ENCODE measurements around the gene BAIAP2. TPM values are rescaled to one million over a fixed set of nuclear protein-coding genes. Genes with fewer than 3 reads are reported as not detected.
"Not testable (repeated sequence)": the region's sequence is repeated elsewhere in the genome, so short reads cannot be mapped to it uniquely, and the experiment has no call there.

Gene BAIAP2
- total and polyA plus RNA-seq, 2 donors (not counting 3 experiments of a cell fraction or from before 2014, with no cell fraction given), result 12.3 to 18.6 TPM

GRCh38 chr17:81153340-81153803 lies 118.4 kb downstream of the BAIAP2 start:
- H3K36me3 ChIP-seq (ENCODE audit: control insufficient read depth in 2 of 2, extremely low read depth in 1 of 2, insufficient read depth in 2 of 2, low read length in 2 of 2), result no peaks in the 10 kb centered on the region
- no TSS peak for BruUV-seq (replicated peaks)
- ChIA-PET CTCF (interaction anchor here (1.4 to 2.1 kb wide), 3 partner anchors 9 to 13 kb away, joined by 3 to 7 read pairs (median 5); no protein-coding TSS in a partner anchor), POLR2A (no interaction called here)
- H3K27ac ChIP-seq (ENCODE audit: insufficient read depth, low read depth, low read length), result no peak overlapping the region
- dilution Hi-C loops (cut with MboI; ENCODE audit: extremely low pct_ligation_motif_present, low sequenced_read_pairs) (no loop called here), intact Hi-C loops (cut with micrococcal nuclease) (no loop called here)
- no peaks in the 10 kb centered on the region for H3K9me1 ChIP-seq (replicated peaks; ENCODE audit: control insufficient read depth, extremely low read depth, insufficient read depth, low read length)
- no peaks in the 10 kb centered on the region for H3K79me2 ChIP-seq (ENCODE audit: control insufficient read depth, insufficient read depth, low read length)
- H3K4me3 ChIP-seq (replicated peaks in 1 of 3; ENCODE audit: insufficient read depth in 1 of 3, low read depth in 1 of 3, low read length in 3 of 3), result no peak overlapping the region
- no peaks in the 10 kb centered on the region for H3K9me3 ChIP-seq (replicated peaks; ENCODE audit: control insufficient read depth, insufficient read depth, low read length)
- DNase-seq (ENCODE audit: low read depth, low spot score) (no peak), FAIRE-seq (no peak)
- H3K4me1 ChIP-seq (ENCODE audit: control insufficient read depth, extremely low read depth, insufficient read depth, low read length), result peaks cover 5% of the 10 kb centered on the region
- H3K9ac ChIP-seq (replicated peaks; ENCODE audit: extremely low read depth, insufficient read depth, low read length), result no peak overlapping the region
- no peak overlapping the region for H2AFZ ChIP-seq (ENCODE audit: low read depth, low read length)
- TF ChIP-seq CTCF (IDR thresholded peaks at IDR 0.05; ENCODE audit: extremely low read depth in 1 of 2, insufficient read depth in 1 of 2, low read depth in 1 of 2, low read length in 2 of 2) (no peak), MYC (IDR thresholded peaks at IDR 0.05; ENCODE audit: low read depth, low read length) (no peak), POLR2A (IDR thresholded peaks at IDR 0.05; ENCODE audit: low read depth, low read length) (no peak), EZH2 (IDR thresholded peaks at IDR 0.05; ENCODE audit: borderline replicate concordance, low read depth, low read length, severe bottlenecking) (no peak), FOS (IDR thresholded peaks at IDR 0.05; ENCODE audit: borderline replicate concordance, insufficient read depth, low read length) (no peak), GATA2 (IDR thresholded peaks at IDR 0.05; ENCODE audit: insufficient read depth, insufficient read length, low read depth, low read length) (no peak), POLR2AphosphoS5 (IDR thresholded peaks at IDR 0.05; ENCODE audit: insufficient read depth, low read depth, low read length) (no peak), JUN (IDR thresholded peaks at IDR 0.05; ENCODE audit: borderline replicate concordance, insufficient read depth, insufficient read length, low read depth) (no peak)
- no peaks in the 10 kb centered on the region for H4K20me1 ChIP-seq (replicated peaks; ENCODE audit: control insufficient read depth, extremely low read depth, insufficient read depth, low read length)
- no peak overlapping the region for H3K4me2 ChIP-seq (ENCODE audit: insufficient read depth, low read length)
- H3K27me3 ChIP-seq (ENCODE audit: control insufficient read depth in 2 of 2, insufficient read depth in 2 of 2, low read length in 2 of 2), result peaks cover 0 to 2% of the 10 kb centered on the region in 2 experiments

GRCh38 chr17:81154016-81154415 lies 119.1 kb downstream of the BAIAP2 start:
- H3K36me3 ChIP-seq (ENCODE audit: control insufficient read depth in 2 of 2, extremely low read depth in 1 of 2, insufficient read depth in 2 of 2, low read length in 2 of 2); FAIRE-seq; POLR2A ChIA-PET; H3K4me2 ChIP-seq (ENCODE audit: insufficient read depth, low read length); dilution Hi-C loops (cut with MboI; ENCODE audit: extremely low pct_ligation_motif_present, low sequenced_read_pairs); H3K9me3 ChIP-seq (replicated peaks; ENCODE audit: control insufficient read depth, insufficient read depth, low read length); H3K27me3 ChIP-seq (ENCODE audit: control insufficient read depth in 2 of 2, insufficient read depth in 2 of 2, low read length in 2 of 2); H3K79me2 ChIP-seq (ENCODE audit: control insufficient read depth, insufficient read depth, low read length); DNase-seq (ENCODE audit: low read depth, low spot score); H3K9ac ChIP-seq (replicated peaks; ENCODE audit: extremely low read depth, insufficient read depth, low read length); H3K27ac ChIP-seq (ENCODE audit: insufficient read depth, low read depth, low read length); H3K9me1 ChIP-seq (replicated peaks; ENCODE audit: control insufficient read depth, extremely low read depth, insufficient read depth, low read length); H4K20me1 ChIP-seq (replicated peaks; ENCODE audit: control insufficient read depth, extremely low read depth, insufficient read depth, low read length); H2AFZ ChIP-seq (ENCODE audit: low read depth, low read length); intact Hi-C loops (cut with micrococcal nuclease); H3K4me3 ChIP-seq (replicated peaks in 1 of 3; ENCODE audit: insufficient read depth in 1 of 3, low read depth in 1 of 3, low read length in 3 of 3); H3K4me1 ChIP-seq (ENCODE audit: control insufficient read depth, extremely low read depth, insufficient read depth, low read length); BruUV-seq (replicated peaks): not testable (repeated sequence)
- CTCF ChIA-PET, result interaction anchor here (1.2 to 2.1 kb wide), 3 partner anchors 9 to 44 kb away, joined by 3 to 7 read pairs (median 5); no protein-coding TSS in a partner anchor

Data from endothelial cell of umbilical vein (primary cell).